Tibial nerve (tissue), 4 donors: ENCODE measurements around the gene TTC21A. TPM values are rescaled to one million over a fixed set of nuclear protein-coding genes. Genes with fewer than 3 reads are reported as not detected.

Source experiments
- DNase-seq, 2 donors: peaks; one replicate each; pipeline ENCODE4 v3.0.0-alpha.2; 2019; ENCODE audit warnings: low spot score in 2 of 2
- H3K27ac ChIP-seq, 4 donors: fragments of 200-600 bp; sonication (generic) in 3 of 4; one replicate each; pipeline ENCODE4 v1.5.1; 2017 to 2019; ENCODE audit warnings: mild to moderate bottlenecking in 1 of 4
- H3K27me3 ChIP-seq, 2 donors: fragments of 200-600 bp; sonication (generic) in 1 of 2; one replicate each; pipeline versions ENCODE4 v1.5.1 to v1.6.0; 2017 to 2019
- H3K36me3 ChIP-seq, 3 donors: fragments of 200-600 bp; sonication (generic); one replicate each; pipeline ENCODE4 v1.5.1; 2018 to 2019
- H3K4me1 ChIP-seq, 4 donors: fragments of 200-600 bp; sonication (generic) in 3 of 4; one replicate each; pipeline ENCODE4 v1.5.1; 2017 to 2019
- H3K4me3 ChIP-seq, 4 donors: fragments of 200-600 bp; sonication (generic) in 3 of 4; one replicate each; pipeline ENCODE4 v1.5.1; 2017 to 2019; ENCODE audit warnings: mild to moderate bottlenecking in 1 of 4, moderate library complexity in 1 of 4
- H3K9me3 ChIP-seq, 4 donors: fragments of 200-600 bp; sonication (generic) in 3 of 4; one replicate each; pipeline ENCODE4 v1.5.1; 2017 to 2019
- CTCF ChIP-seq, 5 experiments: fragments of 200-600 bp in 3 of 5; fragments of 450-650 bp in 2 of 5; sonication (generic) in 3 of 5; IDR thresholded peaks; one replicate each; pipeline ENCODE4 v1.5.1; 2016 to 2019; ENCODE audit warnings: antibody characterized with exemption in 5 of 5, mild to moderate bottlenecking in 3 of 5, moderate library complexity in 2 of 5
- EP300 ChIP-seq, 2 donors: sonication (generic); formaldehyde crosslinking; IDR thresholded peaks; one replicate each; pipeline ENCODE4 v1.6.1; 2017; ENCODE audit warnings: antibody characterized with exemption in 2 of 2, mild to moderate bottlenecking in 1 of 2
- POLR2A ChIP-seq, 2 donors: fragments of 450-650 bp; IDR thresholded peaks; one replicate each; pipeline ENCODE4 v1.6.1; 2017; ENCODE audit warnings: antibody characterized with exemption in 2 of 2, mild to moderate bottlenecking in 2 of 2, moderate library complexity in 2 of 2
- WGBS, 2 donors: methylation state at CpG; one replicate each; pipeline ENCODE4 v1.1.5; 2018; 5-methylcytosine and 5-hydroxymethylcytosine counted together
- total RNA-seq, 4 donors: library from RNA; depleted of rRNA; stranded (reverse); fragments of >200 nt; gene quantifications; one replicate each; pipeline ENCODE4 v1.1.0, GENCODE V29; 2016

The TTC21A gene
- total RNA-seq, 4 donors from 2014 or later: 11.5 to 21.6 (median 12.8) TPM

- H3K27ac ChIP-seq: peak overlapping the region; percentile 24 to 100 (median 96)
- 13 to 15% methylated on average over 13 to 15 of the region's 15 CpGs for WGBS, 2 donors
Measured at GRCh38 chr3:39146611-39147591, 39.4 kb downstream of the TTC21A start.

GRCh38 chr3:39147711-39148434, 40.4 kb downstream of the TTC21A start:
- Histone ChIP-seq H3K27ac (peak overlapping the region; percentile 24 to 100 (median 96)), H3K4me3 (peak overlapping the region in 2 of 4 donors; percentile 7 to 13), H3K27me3 (no peaks in the 10 kb centered on the region), H3K4me1 (peaks cover 0 to 79% (median 58%) of the 10 kb centered on the region in 4 donors), H3K36me3 (peaks cover 4 to 35% (median 22%) of the 10 kb centered on the region in 3 donors), H3K9me3 (no peaks in the 10 kb centered on the region)
- no peak for DNase-seq
- WGBS, 2 donors: 35 to 43% methylated on average over 9 of the region's 9 CpGs
- TF ChIP-seq POLR2A (IDR thresholded peaks at IDR 0.05): no peak
- no peak for TF ChIP-seq CTCF (IDR thresholded peaks at IDR 0.05)
- TF ChIP-seq EP300 (IDR thresholded peaks at IDR 0.05): peak in 1 of 2 donors; percentile 7

More at GRCh38 chr3:39146611-39147591, 39.4 kb downstream of the TTC21A start:
- H3K4me1 ChIP-seq: peaks cover 0 to 83% (median 60%) of the 10 kb centered on the region in 4 donors
- peak; percentile 68 to 76 for DNase-seq
- H3K9me3 ChIP-seq: no peaks in the 10 kb centered on the region
- H3K4me3 ChIP-seq: peak overlapping the region in 3 of 4 donors; percentile 7 to 23 (median 13)
- no peaks in the 10 kb centered on the region for H3K27me3 ChIP-seq
- TF ChIP-seq EP300 (IDR thresholded peaks at IDR 0.05): peak in 1 of 2 donors; percentile 50
- peak in 1 of 5 experiments; percentile 8 for TF ChIP-seq CTCF (IDR thresholded peaks at IDR 0.05)
- no peak for TF ChIP-seq POLR2A (IDR thresholded peaks at IDR 0.05)
- H3K36me3 ChIP-seq: peaks cover 4 to 45% (median 26%) of the 10 kb centered on the region in 3 donors

- peaks cover 2 to 28% (median 16%) of the 10 kb centered on the region in 3 donors for H3K36me3 ChIP-seq
- WGBS, 2 donors: 51 to 54% methylated on average over 9 of the region's 9 CpGs
- DNase-seq: no peak
- TF ChIP-seq CTCF (IDR thresholded peaks at IDR 0.05) (no peak), EP300 (IDR thresholded peaks at IDR 0.05) (no peak), POLR2A (IDR thresholded peaks at IDR 0.05) (no peak)
- no peak overlapping the region for H3K4me3 ChIP-seq
- H3K27me3 ChIP-seq: no peaks in the 10 kb centered on the region
- H3K27ac ChIP-seq: peak overlapping the region; percentile 24 to 100 (median 99)
- H3K4me1 ChIP-seq: peaks cover 0 to 72% (median 58%) of the 10 kb centered on the region in 4 donors
- H3K9me3 ChIP-seq: no peaks in the 10 kb centered on the region
Measured at GRCh38 chr3:39148435-39149058, 41.1 kb downstream of the TTC21A start.

GRCh38 chr3:39149059-39149455, 41.6 kb downstream of the TTC21A start:
- Histone ChIP-seq H3K4me1 (peaks cover 0 to 75% (median 58%) of the 10 kb centered on the region in 4 donors), H3K4me3 (peak overlapping the region in 1 of 4 donors; percentile 2), H3K27me3 (no peaks in the 10 kb centered on the region), H3K36me3 (peaks cover 0 to 23% (median 11%) of the 10 kb centered on the region in 3 donors), H3K27ac (peak overlapping the region in 3 of 4 donors; percentile 99 to 100 (median 99)), H3K9me3 (no peaks in the 10 kb centered on the region)
- TF ChIP-seq EP300 (IDR thresholded peaks at IDR 0.05) (no peak), CTCF (IDR thresholded peaks at IDR 0.05) (no peak), POLR2A (IDR thresholded peaks at IDR 0.05) (no peak)
- no peak for DNase-seq
- WGBS, 2 donors: 48 to 64% methylated on average over 4 of the region's 4 CpGs
